HG02678 (cell line): ENCODE data around the gene STK32C.
A peak's percentile ranks its signal among the peaks of the same experiment; 100 is the strongest.
"Not testable (repeated sequence)": the region's sequence is repeated elsewhere in the genome, so short reads cannot be mapped to it uniquely, and the experiment has no call there.

Experiments used
- ATAC-seq: cut with Tn5 transposase; IDR thresholded peaks from one replicate; pipeline ENCODE4 v1.9.1; 2021; ENCODE audit warnings: mild to moderate bottlenecking, moderate library complexity; ENCODE audit not compliant: unreplicated experiment

Gene STK32C

GRCh38 chr10:132307823-132308586 is at the start of gene STK32C:
Gene STK32C (minus strand): TSS chr10:132307950. CDS start chr10:132307833, 117 bp downstream.
- ATAC-seq: peak; percentile 70

DNA sequence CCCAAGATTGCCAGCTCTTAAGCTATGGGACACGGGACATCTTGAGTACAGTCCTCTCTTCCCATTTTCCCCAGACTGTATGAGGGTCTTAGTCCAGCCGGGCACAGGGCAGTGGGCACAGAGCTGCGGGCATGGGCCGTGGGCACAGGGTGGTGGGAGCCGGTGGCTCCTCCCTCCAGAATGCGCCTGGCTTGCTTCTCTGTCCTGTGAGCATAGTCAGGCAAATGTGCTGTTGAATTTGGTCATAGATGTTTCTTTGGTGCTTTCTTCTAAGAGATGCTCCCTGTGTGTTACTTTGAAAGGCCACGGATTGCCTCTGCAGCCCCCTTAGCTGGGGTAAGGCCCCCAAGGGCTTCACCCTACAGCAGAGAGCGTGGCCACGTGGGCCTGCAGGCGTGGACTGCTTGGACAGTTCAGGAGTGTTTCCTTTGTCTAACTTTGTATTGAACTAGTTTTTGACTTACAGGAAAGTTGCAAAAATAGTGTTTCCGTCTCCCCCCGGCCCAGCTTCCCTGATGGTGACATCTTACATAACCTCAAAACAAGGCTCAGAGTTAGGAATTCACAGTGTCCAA is 49.0 kb upstream of the STK32C start:
- ATAC-seq: no peak

GRCh38 chr10:132355754-132356153 is 48.0 kb upstream of the STK32C start:
- ATAC-seq: no peak

GRCh38 chr10:132355297-132355696 is 47.5 kb upstream of the STK32C start:
- no peak for ATAC-seq

GRCh38 chr10:132354356-132355094 is 46.8 kb upstream of the STK32C start:
- ATAC-seq: no peak

GRCh38 chr10:132353456-132354355 is 46.0 kb upstream of the STK32C start:
- no peak for ATAC-seq

GRCh38 chr10:132352462-132353308 is 44.9 kb upstream of the STK32C start:
- not testable (repeated sequence) for ATAC-seq

DNA sequence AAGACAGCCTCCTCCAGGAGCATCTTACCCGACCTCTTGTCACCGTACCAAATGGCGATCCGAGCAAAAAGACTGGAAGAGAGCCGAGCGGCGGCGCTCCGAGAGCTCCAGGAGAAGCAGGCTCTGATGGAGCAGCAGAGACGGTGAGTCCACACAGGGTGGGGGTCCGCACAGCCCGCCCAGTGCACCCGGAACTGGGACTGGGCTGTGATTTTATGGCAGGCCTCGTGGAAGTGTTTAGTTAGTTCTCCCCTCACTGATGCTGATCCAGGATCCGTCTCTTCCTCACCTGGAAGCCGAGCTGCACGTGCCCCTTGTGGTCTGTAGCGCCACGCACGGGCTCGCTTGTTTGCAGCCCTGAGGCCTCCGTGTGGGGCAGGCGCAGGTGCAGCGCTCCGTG is 43.9 kb upstream of the STK32C start:
- no peak for ATAC-seq

DNA sequence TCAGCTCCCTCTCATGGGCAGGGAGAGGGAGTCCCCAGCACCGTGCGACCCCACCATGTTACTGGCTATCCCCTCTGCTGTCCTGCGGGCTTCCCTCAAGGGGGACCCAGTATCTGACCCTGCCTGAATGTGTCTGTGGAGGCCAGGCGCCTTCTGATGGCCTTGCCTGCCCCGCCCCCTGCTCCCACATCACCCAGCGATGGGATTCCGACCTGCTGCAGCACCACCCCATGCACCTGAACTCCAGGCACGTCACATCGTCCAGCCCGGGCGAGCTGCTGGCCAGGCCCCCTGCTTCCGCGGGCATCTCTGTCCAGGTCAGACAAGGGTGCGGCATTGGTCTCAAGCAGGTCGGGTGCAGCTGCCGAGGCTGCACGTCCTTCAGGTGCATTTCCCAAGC is 43.2 kb upstream of the STK32C start:
- no peak for ATAC-seq

- ATAC-seq: no peak
These were observed 42.6 kb upstream of the STK32C start for GRCh38 chr10:132350391-132350790.

- no peak for ATAC-seq
These were observed 42.0 kb upstream of the STK32C start for GRCh38 chr10:132349766-132350165.

GRCh38 chr10:132347931-132348267 is 40.1 kb upstream of the STK32C start:
- no peak for ATAC-seq

DNA sequence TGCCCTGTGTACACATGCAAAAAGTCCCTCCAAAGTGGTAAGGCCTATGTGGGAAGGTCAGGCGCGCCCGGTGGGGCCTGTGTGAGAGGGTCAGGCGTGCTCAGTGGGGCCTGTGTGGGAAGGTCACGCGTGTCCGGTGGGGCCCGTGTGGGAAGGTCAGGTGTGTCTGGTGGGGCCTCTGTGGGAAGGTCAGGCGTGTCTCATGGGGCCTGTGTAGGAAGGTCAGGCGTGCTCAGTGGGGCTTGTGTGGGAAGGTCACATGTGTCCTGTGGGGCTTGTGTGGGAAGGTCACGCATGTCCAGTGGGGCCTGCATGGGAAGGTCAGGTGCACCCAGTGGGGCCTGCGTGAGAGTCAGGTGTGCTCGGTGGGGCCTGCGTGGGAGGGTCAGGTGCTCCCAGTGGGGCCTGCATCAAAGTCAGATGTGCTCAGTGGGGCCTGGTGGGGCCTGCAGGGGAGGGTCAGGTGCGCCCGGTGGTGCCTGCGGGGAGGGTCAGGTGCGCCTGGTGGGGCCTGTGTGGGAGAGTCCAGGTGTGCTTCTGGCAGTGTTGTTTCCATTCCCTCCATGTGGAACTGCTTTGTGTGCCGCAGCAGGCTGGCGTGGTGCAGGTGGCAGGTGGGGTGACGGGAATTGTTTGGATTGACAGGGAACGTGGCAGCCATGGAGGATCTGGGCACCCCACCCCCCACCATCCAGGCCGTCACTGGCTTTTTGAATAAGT is 39.6 kb upstream of the STK32C start:
- no peak for ATAC-seq

GRCh38 chr10:132346806-132347205 is 39.1 kb upstream of the STK32C start:
- no peak for ATAC-seq

DNA sequence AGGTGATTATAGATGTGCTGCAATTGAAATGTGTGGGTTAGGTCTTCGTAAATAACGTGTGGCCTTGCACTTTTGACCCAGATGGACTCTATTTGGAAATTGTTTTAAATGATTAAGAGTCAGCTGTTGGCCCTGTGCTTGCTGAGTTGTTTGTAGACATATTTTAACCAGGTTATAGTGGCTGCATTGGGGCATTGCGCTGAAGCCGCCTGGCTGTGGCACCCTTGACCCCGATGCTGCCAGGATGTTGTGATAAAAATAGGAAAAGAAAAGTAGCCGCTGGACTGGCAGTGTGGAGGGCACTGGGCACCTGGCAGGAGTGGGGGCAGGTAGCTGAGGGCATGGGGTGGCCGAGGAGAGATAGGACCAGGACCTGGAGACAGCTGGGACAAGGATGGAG is 37.6 kb upstream of the STK32C start:
- ATAC-seq: no peak

DNA sequence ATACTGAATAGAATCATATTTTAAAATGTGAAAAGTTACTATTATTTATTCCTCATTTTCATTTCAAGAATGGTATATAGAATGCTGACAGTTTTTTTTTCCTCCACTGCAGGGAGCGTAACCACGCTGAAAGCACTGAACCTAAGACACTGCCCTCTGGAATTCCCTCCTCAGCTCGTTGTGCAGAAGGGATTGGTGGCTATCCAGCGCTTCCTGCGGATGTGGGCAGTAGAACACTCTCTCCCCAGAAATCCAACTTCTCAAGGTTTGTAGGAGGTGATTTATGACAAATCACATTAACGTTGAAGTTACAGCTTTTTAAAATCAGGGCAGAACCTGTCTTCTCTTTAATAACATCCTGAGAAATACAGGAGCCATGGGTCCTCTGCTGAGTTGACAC is 36.6 kb upstream of the STK32C start:
- no peak for ATAC-seq

- no peak for ATAC-seq
These were observed 34.8 kb upstream of the STK32C start for GRCh38 chr10:132342553-132342952.

GRCh38 chr10:132341781-132342180 is 34.0 kb upstream of the STK32C start:
- no peak for ATAC-seq

DNA sequence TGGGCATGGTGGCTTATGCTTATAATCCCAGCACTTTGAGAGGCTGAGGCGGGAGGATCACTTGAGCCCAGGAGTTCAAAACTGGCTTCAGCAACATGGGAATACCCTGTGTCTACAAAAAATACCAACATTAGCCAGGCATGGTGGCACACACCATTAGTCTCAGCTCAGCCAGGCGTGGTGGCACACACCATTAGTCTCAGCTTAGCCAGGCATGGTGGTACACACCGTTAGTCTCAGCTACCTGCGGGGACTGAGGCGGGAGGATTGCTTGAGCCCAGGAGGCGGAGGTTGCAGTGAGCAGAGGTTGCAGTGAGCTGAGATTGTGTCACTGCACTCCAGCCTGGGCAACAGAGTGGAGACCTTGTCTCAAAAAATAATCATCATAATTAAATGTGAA is 33.3 kb upstream of the STK32C start:
- no peak for ATAC-seq

GRCh38 chr10:132339276-132339675 is 31.5 kb upstream of the STK32C start:
- ATAC-seq: no peak
